NCI-H1417 (cell line): ENCODE measurements around the gene POU4F2.

Source experiments
- DNase-seq, 3 experiments: peaks; one replicate each; lab custom pipeline; 2025; lab: John Stamatoyannopoulos, UW

POU4F2 gene, protein sequence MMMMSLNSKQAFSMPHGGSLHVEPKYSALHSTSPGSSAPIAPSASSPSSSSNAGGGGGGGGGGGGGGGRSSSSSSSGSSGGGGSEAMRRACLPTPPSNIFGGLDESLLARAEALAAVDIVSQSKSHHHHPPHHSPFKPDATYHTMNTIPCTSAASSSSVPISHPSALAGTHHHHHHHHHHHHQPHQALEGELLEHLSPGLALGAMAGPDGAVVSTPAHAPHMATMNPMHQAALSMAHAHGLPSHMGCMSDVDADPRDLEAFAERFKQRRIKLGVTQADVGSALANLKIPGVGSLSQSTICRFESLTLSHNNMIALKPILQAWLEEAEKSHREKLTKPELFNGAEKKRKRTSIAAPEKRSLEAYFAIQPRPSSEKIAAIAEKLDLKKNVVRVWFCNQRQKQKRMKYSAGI

DNA sequence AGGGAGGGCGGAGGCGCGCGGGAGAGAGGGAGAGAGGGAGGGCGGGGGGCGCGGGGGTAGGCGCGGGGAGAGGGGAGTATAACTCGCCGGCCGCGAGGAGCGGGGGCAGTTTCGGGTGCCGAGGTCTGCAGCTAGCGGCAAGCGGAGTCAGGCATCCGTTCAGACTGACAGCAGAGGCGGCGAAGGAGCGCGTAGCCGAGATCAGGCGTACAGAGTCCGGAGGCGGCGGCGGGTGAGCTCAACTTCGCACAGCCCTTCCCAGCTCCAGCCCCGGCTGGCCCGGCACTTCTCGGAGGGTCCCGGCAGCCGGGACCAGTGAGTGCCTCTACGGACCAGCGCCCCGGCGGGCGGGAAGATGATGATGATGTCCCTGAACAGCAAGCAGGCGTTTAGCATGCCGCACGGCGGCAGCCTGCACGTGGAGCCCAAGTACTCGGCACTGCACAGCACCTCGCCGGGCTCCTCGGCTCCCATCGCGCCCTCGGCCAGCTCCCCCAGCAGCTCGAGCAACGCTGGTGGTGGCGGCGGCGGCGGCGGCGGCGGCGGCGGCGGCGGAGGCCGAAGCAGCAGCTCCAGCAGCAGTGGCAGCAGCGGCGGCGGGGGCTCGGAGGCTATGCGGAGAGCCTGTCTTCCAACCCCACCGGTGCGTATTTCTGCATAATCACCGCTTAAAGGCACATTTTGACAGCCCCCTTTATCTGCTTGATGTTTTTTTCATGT is at the start of gene POU4F2:
Gene POU4F2, plus strand, starts transcription at position 108 of the 720 bp plus-strand sequence. Its CDS starts 248 bp downstream, at position 356.
- DNase-seq, result peak; percentile 34 to 88 (median 84)

DNA sequence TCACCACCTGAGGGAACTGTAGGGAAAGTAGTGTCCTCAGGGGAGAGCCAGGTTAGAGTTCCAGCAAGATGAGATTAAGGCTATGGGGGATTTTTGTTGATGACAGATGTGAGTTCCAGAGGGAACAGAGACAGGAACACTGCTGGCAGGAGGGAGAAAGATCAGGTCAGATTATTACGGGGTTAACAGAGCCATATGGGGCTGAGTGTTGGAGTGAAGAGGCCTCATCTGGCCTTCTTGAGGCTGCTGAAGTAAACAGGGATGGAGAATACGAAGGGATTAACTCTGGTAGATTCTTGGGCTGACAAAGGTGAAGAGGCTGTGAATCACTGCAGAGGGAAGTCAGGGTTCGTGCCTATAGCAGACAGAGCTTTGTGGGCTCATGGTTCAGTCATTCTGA is 47.9 kb upstream of the POU4F2 start:
- DNase-seq, result no peak

DNA sequence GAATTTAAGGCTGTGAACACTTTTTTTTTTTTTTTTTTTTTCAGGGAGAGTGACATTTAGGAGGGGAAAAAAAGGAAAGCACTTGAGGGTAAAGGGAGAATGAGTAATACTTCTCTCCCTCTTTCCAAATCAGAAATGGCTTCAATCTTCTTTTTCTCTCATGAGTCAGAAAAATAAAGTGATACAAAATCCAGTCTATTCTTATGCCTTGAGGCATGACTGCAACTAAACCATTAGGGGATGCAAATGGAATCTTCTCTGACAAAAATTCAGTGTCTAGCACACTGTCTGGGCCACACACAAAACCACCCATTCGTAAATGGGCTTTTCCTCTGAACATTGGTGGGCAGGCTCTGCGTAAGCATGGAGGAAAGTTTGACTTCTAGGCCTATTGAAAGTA is 46.7 kb upstream of the POU4F2 start:
- no peak for DNase-seq

DNA sequence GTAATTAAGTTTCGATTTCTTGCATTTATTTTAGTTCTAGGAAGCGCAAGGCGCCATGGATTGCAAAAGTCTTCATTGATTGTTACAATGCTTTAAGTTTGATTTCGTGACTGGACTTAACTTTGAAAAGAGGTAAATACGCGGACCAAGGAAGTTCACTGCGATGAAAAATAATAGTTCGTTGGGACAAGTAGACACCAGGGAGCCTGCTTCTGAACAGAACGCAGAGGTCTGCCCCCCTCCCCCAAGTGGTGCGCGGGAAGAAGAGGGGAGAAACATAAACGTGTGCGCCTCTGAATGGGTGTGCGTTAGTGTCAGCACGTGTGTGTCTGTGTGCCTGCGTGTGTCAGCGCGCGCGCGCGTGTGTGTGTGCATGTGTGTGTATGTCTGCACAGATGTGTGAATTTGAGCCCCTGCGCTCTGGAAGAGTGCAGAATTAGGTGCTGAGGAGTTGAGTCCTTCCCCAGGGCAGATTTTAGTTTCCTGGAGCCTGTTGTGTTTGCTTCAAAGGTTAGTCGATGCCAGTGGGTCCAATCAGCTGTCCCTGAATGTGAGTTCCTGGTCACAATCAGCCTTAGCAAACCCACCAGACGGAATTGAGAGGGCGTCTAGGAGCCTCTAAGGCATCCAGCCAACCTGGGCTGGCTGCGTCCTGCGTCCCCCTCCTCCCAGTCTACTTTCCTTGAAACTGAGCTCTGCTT is 5.8 kb upstream of the POU4F2 start:
- DNase-seq, result peak in 1 of 3 experiments; percentile 20

DNA sequence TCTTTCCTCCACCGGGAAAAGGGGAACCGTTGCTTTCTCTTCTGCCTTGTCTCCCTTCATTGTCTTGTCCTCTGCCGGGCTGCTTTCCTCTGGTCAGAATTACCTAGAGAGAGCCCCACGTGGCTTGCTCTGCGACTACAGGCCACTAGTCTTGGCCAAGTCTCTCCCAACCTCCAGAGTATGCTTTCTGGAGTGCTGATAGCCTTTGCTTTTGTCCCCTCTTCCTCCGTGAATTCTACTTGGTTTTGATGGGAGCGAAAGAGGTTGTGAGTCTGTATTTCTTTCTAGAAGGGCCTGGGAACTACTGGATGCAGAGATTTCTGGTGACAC is 5.3 kb upstream of the POU4F2 start:
- DNase-seq, result no peak

DNA sequence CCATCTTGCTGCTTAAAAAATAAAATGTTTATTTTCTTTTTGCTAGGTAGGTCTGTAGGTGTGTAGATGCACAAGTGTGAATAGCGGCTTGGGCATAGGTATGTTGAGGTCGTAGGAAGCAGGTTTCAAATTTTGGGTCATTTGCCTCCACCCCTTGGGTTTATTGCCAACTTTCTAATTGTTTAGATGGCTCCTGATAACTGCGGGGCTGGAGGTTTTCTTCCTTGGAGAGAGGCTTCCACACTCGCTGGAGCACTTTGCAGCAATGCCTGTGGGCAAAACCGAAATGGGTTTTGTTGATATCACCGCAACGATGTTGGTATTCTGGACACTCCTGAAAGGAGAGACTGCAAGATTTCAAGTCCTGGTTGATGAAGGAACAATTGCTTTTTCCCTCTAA is 3.9 kb upstream of the POU4F2 start:
- no peak for DNase-seq

DNA sequence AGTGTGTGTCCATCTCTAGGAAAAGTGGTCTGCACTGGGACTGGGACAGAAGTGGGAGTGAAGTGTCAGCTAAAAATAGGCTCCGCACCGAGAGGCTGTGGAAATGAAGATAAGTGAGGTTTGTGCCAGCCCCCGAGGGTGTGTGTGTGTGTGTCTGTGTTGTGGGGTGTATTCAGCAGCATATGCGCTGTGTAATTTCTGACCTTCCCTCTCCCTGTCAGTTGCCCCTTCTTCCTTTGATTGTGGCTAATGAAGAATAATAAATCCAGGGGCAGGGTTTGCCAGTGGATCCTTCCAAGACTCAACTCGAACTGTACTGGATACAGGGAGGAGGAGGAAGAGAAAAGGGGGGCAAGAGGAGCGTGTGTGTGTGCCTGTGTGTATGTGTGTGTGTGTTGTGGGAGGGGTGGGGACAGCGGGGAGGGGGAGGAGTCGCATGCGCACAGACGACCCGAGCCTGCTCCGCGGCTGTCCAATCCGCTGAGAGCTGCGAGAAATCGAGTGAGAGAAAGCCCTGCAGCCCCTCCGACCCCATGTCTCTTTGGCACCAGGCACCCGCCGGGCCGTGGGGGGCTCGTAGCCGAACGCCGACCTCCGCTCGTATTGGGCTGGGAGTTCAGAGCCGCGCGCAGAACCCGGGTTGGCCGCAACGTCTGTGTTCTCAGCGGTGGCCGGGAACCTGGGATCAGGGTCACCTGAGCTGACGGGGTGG is 916 bp upstream of the POU4F2 start:
- DNase-seq, result peak; percentile 67 to 81 (median 75)

DNA sequence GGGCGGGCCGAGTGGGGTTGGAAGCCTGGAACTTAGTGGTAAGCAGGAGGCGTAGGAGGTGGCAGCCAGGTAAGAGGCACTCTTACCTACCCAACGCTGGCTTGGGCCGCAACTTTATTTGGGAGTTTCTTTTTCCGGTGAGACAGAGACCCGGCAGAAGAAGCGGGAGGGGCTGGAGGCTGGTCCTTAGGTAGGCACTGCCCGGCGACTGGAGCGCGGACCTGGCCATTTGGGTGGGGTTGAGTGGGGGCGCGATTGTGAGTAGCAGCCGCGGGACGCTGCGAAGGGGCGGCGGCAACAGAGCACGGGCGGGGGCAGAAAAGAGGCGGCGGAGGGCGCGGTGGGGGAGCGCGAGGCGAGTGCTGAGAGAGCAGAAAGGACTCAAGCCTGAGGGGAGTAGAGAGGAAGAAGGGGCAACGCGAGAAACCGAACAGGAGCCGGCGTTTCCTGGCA is 334 bp upstream of the POU4F2 start:
- peak in 1 of 3 experiments; percentile 74 for DNase-seq

DNA sequence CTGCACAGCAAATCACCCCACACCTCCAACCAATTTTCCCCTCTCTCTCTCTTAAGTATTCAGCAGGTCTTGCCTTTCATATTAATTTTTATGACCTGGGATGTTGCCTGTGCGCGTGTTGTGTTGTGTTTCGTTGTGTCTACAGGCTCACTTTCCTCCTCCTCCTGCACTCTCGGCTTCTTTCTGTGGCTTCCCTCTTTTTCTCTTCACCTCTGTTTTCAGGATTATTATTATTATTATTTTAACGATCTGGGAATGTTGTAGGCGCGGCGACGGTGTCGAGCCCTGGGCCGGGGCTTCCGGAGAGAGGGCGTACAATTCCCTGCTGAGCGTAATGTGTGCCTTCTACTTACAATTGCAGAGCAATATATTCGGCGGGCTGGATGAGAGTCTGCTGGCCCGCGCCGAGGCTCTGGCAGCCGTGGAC is 826 bp downstream of the POU4F2 start:
- DNase-seq, result peak; percentile 4 to 76 (median 61)

DNA sequence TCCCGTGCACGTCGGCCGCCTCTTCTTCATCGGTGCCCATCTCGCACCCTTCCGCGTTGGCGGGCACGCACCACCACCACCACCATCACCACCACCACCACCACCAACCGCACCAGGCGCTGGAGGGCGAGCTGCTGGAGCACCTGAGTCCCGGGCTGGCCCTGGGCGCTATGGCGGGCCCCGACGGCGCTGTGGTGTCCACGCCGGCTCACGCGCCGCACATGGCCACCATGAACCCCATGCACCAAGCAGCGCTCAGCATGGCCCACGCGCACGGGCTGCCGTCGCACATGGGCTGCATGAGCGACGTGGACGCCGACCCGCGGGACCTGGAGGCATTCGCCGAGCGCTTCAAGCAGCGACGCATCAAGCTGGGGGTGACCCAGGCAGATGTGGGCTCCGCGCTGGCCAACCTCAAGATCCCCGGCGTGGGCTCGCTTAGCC is 1.4 kb downstream of the POU4F2 start:
- no peak for DNase-seq

DNA sequence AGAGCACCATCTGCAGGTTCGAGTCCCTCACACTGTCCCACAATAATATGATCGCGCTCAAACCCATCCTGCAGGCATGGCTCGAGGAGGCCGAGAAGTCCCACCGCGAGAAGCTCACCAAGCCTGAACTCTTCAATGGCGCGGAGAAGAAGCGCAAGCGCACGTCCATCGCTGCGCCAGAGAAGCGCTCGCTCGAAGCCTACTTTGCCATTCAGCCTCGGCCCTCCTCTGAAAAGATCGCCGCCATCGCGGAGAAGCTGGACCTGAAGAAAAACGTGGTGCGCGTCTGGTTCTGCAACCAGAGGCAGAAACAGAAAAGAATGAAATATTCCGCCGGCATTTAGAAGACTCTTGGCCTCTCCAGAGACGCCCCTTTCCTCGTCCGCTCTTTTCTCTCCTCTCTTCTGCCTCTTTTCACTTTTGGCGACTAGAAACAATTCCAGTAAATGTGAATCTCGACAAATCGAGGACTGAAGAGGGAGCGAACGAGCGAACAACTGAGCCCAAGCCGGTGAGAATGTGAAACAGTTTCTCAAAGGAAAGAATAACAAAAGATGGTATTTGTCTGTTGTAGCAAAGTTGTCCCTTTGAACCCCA is 1.9 kb downstream of the POU4F2 start:
- peak in 1 of 3 experiments; percentile 26 for DNase-seq

DNA sequence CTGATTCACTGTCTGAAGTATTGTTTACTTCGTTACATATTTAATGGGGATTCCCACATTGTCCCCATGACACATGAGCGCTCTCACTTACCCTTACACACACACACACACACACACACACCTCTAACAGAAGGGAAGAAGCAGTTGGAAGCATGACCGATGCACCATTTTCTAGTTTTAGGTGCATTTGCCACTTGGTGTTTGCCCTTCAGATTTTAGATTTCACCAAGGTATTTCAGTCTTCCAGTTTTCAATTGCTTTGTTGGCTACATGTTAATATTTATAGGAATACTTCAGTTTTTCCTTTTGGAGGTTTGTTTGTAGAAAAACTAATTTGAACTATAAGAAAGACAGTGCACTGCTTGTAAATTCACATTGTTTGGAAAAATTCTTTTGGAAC is 3.1 kb downstream of the POU4F2 start:
- DNase-seq, result peak in 1 of 3 experiments; percentile 1

DNA sequence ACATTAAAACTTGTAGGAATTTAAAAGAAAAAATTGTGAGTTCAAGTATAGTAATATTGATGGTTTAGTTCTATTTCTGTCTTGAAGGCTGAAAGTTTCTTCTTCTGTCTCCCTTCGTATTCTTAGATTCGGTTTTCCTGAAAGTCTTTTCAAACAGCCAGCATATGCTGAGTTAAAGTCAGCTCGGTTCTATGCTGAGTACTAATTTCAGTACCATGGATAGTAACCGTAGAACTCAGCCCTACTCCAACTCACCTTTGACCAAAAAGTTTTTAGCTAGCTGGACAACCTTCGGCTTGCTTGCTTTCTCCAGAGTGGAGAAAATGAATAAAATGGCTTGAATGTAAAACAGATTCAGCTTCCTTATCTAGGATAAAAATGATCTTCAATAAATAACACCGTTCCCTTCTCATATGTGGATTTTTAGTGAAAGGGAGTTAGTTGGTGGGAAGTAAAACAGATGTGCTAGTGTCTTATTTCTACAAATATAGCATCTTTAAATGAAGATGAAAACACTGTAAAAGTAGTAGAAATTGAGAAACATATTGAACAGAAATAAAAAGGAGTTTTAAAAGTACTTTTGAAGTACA is 5.2 kb downstream of the POU4F2 start:
- no peak for DNase-seq

DNA sequence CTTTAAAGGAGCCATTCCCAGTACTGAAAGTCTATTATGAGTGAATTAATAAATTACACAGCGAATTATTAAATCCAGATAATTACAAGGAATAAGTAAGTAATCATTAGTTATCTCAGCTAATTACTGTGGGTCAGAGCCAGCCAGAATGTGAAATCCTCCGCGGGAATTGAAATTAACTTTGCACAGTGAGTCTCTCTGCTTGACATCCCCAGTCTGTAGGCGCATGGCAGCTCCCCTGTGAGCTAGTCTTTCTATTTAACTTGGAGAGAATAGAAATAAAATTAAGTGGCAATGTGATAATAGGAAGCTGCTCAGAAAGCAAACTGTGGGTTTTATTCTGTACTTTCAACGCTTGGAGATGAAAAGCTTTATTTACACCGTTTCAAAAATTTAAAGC is 7.2 kb downstream of the POU4F2 start:
- peak in 1 of 3 experiments; percentile 56 for DNase-seq

DNA sequence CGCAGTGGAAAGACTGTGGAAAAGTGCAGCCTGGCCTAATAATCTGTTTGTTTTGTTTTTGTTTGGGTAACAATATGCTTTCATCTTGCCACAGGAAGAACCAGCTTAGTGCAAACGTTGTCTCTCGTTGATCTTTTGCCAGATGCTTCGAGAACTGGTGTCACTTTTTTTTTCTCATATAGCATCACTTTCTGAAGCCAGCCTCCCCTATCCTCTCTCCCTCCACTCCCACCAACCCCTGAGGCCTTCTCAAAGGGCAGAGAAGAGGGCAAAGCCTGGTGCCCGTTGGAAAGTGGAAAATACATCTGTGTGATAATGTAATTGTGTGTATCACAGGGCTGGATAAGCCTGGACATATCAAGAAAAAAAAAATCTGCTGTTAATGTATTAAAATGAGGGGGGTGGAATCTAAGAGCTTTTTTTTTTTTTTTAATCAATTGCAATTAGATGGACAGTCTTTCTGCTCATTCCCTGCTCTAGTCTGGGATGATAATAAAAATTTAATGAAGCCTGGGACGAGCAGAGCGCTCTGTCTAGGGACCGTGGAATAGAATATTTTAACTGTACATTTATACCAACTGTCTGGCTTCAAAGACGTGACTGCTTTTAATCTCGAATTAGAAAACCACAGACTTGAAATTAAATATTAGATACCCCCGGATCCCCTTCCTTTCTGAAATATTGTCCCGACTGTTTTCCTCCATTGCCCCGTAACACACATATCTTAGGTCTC is 8.1 kb downstream of the POU4F2 start:
- peak in 1 of 3 experiments; percentile 37 for DNase-seq

DNA sequence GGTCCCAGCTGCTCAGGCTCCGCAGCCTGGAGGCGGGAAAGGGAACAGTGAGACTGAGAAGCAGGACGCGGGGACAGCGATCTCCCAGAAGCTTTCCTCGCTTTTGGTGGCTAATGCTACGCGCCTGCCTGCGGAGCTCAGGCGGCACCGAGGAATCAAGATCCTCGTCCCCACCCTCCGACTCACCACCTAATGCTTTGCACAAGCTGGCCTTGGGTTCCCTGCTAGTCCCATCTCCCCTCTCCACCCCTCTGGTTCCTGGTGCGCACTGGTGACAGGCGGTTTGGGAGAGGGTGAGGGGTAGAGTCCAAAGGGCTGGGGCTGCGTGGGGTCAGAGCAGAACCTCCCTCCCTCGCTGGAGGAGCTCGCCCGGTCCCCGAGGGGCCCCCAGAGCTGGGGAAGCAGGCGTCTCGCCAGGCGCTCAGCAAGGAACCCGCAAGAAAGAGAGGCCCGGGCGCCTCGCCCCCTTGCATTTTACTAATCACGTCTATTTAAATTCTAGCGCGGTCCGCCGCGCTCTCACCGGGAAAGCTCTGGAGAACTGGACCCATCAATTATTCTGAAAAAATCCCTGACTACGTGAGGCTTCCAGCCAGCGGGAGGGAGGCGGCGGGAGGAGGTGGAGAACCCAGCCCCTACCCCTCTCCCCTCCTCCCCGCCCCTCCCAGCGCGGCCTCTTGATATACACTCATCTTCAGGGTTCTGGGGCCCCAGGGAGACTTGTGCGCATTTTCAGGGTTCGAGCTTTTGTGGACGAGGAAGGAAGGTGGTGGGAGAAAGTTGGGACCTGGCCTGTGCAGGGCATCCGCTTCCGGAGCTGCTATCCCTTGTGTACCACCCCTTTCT is 9.1 kb downstream of the POU4F2 start:
- DNase-seq, result peak in 2 of 3 experiments; percentile 22 to 29

DNA sequence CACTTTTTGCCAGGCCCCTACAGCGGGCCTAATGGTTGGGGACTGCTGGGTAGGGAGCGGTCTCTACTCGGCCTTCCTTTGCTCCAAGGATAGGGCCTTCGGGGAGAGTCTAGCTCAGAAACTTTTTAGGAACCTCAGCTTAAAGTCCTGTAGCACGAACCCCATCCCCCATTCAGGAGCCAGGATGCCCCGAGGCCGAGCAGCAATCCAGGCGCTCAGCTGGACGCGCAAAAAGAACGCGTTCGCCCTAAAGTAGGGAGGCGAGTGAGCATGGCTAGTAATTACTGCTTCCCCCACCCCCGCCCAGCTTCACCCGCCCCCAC is 9.7 kb downstream of the POU4F2 start:
- peak in 1 of 3 experiments; percentile 29 for DNase-seq

DNA sequence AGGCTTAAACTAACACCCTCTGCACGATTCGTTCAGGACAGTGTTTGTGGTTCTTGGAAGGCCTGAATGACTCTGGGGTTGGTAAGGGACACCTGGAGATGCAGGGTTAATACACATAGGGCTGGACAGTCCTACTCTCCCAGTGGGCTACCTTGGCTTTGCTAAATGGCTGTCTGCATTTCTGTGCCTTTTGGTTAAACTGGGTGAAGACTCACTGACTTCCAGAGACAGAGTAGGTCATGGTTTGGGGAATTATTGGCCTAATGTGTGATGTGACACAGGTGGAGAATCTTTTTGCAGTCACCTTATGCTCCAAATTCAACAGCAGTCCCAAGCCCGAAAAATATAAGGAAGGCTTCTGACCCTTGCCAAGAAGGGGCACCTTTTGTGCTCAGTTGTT is 10.5 kb downstream of the POU4F2 start:
- DNase-seq, result no peak

DNA sequence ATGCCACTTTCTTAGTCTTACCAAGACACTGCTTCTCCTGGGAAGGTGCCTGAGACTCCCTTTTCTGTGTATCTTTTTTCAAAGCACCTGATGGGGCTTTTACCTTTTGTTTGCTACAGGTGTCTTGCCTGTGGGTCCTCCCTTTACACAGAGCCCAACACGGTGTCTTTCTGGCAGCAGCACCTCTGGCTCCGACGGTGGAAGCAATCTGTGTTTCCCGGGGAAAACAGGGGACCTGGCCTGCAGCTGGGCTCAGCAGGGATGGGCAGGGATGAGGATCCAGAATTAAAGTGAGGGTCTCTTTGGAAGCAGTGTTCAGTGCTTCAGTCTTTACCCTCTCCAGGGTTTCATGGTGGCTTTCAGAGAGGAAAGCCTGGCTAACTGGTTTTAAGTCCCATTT is 11.3 kb downstream of the POU4F2 start:
- no peak for DNase-seq
